AG09309 (cell line): ENCODE results near the gene RNASE4.

Experiments
- DNase-seq: peaks from one replicate; pipeline ENCODE4 v3.0.0-alpha.2; 2010; ENCODE audit warnings: low read depth
- H3K4me3 ChIP-seq: 2 replicates; pipeline ENCODE4 v1.5.1; 2011; ENCODE audit warnings: mild to moderate bottlenecking, low read depth, low read length, moderate library complexity; ENCODE audit not compliant: control insufficient read depth
- CTCF ChIP-seq: IDR thresholded peaks from 2 replicates; pipeline ENCODE4 v1.5.1; 2011; ENCODE audit warnings: mild to moderate bottlenecking, low read depth, low read length, inconsistent platforms; ENCODE audit not compliant: insufficient read depth, control insufficient read depth; ENCODE audit errors: missing control alignments

RNASE4 gene

DNA sequence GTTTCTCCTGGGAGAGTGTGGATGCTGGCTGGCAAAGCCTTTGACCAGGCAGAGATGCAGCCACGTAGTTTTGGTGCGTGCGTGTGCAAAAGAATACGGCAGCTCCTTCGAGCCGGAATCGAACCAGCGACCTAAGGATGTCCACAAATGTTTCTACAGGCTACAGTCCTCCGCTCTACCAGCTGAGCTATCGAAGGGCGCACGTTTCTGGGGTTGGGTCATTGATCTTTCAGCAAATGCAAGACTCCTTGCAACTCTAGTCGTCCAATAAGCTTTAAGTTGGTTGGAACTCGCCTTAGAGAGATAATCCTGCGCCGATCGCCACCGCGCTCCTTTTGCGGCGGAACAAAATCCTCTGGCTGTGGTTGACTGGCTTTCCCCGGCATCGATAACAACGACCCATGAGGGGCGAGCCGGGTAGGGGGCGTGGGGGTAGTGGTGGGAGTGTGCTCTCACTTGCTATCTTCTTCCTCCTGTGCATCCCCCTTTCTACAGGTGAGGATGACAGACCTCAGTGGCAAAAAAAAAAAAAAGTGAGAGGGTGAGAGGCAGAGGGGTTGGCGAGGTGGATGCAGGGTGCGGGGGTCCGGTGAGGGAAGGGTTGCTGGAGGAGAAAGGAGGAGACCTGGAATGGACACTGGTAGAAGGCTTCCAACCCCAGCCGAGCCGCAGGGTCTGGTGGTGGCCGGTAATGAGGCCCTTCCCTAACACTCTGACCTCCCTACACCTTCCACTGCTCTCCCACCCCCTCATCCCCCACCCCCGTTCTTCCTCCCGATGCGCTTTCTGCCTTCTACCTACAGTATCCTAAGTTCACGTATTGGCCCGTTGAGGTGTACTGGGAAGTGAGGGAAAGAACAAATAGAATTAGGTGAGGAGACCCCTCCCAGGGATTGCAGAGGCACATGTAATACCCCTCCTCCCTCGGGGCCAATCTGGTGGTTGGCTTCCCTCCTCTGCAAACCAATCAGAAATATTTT, 31.1 kb upstream of the RNASE4 start:
- H3K4me3 ChIP-seq = peak overlapping the region; percentile 12
- no peak for TF ChIP-seq CTCF
- no peak for DNase-seq

DNA sequence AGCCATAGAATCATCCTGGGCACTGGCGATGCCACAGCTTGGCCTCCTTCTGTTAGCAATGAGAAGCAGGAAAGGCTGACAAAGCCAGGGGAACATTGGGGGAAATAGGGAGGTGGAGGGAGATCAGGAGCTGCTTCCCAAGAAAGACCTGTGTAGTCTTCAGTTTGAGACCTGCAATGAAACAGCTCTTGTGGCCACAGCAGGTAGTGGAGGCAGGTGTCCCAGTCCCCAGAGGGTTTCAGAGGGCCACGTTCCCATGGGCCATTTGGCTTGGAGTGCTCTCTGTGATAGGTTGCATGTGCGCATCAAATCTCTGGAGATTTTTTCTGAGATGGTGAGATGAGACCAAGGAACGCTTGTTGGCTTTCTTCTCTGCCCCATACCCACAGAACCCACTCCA, 28.5 kb upstream of the RNASE4 start:
- no peak for TF ChIP-seq CTCF
- no peak overlapping the region for H3K4me3 ChIP-seq
- no peak for DNase-seq

- TF ChIP-seq CTCF = no peak
- H3K4me3 ChIP-seq = no peak overlapping the region
- no peak for DNase-seq
These were observed 28.1 kb upstream of the RNASE4 start for GRCh38 chr14:20656274-20656673.

GRCh38 chr14:20657216-20658211, 26.8 kb upstream of the RNASE4 start:
- no peak overlapping the region for H3K4me3 ChIP-seq
- no peak for DNase-seq
- TF ChIP-seq CTCF = no peak

GRCh38 chr14:20658246-20658645, 26.1 kb upstream of the RNASE4 start:
- no peak overlapping the region for H3K4me3 ChIP-seq
- TF ChIP-seq CTCF = no peak
- no peak for DNase-seq

GRCh38 chr14:20659336-20659735, 25.0 kb upstream of the RNASE4 start:
- DNase-seq = no peak
- no peak overlapping the region for H3K4me3 ChIP-seq
- no peak for TF ChIP-seq CTCF
